Fibroblast of skin of abdomen (primary cell): ENCODE measurements around the gene WBP11.
"Not testable (repeated sequence)": the region's sequence is repeated elsewhere in the genome, so short reads cannot be mapped to it uniquely, and the experiment has no call there.

ENCODE experiments used
- DNase-seq: peaks from one replicate; pipeline ENCODE4 v3.0.0-alpha.2; 2013

The WBP11 gene

DNA sequence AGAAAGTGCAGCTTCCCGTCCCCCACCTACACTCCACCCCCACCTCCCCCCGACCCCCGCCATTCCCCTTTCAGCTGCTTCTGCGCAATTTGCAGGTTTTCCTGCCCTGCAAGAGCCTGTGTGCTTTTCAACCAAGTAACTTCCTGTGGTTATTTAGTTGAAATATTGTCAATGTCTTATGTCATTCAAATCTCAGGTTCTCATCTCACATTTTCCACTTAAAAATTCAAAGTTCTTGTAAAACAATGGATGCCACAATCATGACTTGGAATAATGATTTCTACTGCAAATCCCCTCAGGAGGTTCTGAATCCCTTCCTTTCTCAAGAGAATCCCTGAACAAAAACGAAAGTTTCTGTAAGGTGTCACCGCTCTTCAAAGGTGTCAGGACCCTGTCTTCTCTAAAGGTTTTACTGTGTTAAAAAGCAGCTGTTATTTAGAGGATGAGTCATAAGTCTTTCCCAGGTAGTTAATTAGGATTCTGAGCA lies 31.6 kb downstream of the WBP11 start:
- no peak for DNase-seq

GRCh38 chr12:14770496-14771461 lies 32.5 kb downstream of the WBP11 start:
- peak; percentile 93 for DNase-seq

DNA sequence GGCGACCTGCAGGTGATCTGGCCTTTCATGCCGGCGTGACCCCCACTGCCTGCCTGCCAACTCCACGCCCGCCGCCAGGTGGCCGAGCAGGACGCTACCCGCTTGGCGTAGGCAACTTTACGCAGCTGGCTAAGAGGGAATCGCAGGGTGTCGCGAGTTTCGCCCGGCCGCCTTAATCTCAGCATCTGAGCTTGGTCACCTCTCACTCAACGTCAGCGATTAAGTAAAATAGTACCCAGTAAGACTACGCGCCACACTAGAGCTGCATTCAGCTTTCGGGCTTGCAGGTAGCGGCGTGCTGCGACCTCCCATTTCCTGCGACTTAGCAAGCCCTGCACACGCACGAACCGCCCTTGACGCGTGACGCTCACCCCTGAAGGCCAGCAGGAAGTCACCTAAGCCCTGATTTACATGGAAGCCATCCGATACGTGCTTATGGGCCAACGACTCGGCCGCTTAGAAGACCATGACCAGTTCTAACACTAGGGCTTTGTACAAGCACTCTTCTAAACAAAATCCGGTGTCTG lies 33.2 kb downstream of the WBP11 start:
- peak; percentile 63 for DNase-seq

- no peak for DNase-seq
These were observed 33.8 kb downstream of the WBP11 start for GRCh38 chr12:14769466-14769968.

DNA sequence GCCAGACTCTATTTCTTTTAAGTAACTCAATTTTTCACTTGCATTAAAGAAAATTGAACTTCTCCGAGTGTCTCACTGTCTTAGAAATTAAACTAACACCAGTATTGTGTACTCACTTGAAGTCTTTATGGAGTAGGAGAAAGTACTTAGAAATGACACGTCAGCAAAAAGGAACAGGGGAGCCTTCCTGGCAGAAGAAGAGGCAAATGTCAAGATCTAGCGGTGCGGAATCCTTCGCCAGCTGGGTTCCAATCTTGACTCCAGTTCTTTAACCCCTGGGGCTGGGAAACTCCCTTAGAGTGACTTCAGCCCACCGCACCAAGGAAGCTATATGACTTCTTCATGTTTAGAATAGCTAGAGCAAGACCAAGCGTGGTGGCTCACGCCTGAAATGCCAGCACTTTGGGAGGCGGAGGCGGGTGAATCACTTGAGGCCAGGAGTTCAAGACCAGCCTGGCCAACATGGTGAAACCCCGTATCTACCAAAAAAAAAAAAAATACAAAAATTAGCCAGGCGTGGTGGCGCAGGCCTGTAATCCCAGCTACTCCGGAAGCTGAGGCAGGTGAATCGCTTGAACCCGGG lies 34.4 kb downstream of the WBP11 start:
- DNase-seq: no peak

DNA sequence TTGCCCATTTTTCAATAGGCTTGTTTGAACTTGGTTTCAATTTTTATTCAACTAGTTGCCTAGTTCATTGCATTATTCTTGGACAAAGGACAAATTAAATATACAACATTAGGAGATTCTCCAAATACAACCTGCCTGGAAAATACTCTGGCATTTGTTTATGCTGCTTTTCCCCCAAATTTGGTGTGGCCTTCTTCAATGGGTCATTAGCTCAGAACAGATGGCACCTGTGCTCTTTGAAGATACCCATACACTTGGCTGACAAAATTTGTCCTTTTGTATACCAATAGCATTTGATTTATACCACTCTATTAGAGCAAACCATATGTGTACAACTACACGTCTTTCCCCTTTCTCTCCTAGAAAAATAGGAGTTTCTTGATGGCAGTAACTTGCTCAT lies 35.7 kb downstream of the WBP11 start:
- no peak for DNase-seq

GRCh38 chr12:14766649-14767215 lies 36.5 kb downstream of the WBP11 start:
- DNase-seq: no peak

DNA sequence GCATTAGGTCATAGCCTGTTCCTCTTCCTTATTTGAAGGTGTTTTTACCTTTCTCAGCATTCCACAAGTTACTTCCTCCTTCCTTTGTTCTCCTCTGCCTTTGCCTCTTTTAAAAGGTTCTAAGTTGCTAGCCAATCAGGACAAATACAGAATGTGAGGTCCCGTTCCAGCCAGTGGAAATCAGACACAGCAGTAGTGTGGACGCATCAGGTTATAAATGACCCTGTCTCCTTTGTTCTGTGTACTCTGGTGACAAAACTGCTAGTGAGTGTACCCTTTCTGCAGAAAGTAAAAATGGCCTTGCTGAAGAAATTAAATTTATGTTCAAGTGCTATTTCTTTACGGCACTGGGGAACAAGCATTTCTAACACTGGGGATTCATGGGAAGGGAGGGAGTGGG lies 37.3 kb downstream of the WBP11 start:
- DNase-seq: not testable (repeated sequence)

DNA sequence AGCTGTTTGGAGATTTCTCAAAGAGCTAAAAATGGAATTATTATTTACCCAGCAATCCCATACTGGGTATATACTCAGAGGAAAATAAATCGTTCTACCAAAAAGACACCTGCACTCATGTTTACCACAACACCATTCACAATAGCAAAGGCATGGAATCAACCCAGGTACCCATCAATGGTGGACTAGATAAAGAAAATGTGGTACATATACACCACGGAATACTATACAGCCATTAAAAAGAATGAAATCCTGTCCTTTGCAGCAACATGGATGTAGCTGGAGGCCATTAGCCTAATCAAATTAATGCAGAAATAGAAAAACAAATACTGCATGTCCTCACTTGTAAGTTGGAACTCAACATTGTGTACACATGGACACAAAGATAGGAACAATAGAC lies 37.9 kb downstream of the WBP11 start:
- no peak for DNase-seq

DNA sequence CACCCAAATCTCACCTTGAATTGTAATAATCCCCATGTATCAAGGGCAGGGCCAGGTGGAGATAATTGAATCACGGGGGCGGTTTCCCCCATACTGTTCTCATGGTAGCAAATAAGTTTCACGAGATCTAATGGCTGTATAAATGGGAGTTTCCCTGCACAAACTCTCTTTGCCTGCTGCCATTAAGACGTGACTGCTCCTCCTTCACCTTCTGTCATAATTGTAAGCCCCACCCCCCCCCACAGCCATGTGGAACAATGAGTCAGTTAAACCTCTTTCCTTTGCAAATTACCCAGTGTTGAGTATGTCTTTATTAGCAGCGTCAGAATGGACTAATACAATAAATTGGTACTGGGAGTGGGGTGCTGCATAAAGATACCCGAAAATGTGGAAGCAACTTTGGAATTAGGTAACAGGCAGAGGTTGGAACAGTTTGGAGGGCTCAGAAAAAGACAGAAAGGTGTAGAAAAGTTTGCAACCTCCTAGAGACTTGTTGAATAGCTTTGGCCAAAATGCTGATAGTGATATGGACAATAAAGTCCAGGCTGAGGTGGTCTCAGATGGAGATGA lies 43.5 kb downstream of the WBP11 start:
- DNase-seq: not testable (repeated sequence)

GRCh38 chr12:14756334-14757143 lies 46.7 kb downstream of the WBP11 start:
- no peak for DNase-seq

- no peak for DNase-seq
These were observed 51.3 kb downstream of the WBP11 start for GRCh38 chr12:14751986-14752385.

DNA sequence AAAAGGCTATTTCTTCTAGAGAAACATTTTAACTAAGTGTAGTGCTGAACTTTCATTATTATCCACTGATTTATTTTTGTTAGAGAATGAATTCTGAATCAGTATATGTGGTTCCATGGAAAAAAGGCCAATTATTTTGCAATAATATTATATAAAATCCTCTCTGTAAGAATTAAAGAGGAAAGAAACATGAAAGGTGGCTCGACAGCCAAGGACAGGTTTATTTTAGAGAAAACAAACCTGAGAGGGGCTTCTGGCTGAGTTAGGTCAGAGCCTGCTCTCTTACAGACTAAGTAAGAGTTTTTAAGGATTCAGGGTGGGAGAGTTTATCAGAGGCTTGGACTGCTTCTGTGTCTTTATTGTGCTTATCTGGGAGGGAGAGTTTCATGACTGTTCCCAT lies 60.2 kb downstream of the WBP11 start:
- no peak for DNase-seq

DNA sequence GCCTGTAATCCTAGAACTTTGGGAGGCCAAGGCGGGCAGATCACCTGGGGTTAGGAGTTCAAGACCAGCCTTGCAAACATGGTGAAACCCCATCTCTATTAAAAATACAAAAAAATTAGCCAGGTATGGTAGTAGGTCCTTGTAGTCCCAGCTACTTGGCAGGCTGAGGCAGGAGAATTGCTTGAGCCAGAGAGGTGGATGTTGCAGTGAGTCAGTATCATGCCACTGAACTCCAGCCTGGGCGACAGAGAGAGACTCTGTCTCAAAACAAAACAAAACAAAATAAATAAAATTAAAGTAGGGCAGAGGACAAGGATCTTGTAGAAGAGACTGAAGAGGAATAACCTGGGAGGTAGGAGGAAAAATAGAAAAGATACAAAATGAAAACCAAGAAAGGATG lies 61.3 kb downstream of the WBP11 start:
- no peak for DNase-seq

- DNase-seq: no peak
These were observed 62.1 kb downstream of the WBP11 start for GRCh38 chr12:14741153-14741552.

DNA sequence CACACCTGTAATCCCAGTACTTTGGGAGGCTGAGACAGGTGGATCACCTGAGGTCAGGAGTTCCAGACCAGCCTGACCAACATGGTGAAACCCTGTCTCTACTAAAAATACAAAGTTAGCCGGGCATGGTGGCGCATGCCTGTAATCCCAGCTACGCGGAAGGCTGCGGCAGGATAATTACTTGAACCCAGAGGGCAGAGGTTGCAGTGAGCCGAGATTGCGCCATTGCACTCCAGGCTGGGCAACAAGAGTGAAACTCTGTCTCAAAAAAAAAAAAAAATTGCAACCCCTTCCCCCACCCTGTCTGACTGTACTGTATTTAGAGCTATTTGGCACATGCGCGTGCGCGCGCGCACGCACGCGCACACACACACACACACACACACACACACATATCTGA lies 66.8 kb downstream of the WBP11 start:
- DNase-seq: not testable (repeated sequence)
